ENCODE measurements around the gene SLC12A9.
"Not testable (repeated sequence)": the region's sequence is repeated elsewhere in the genome, so short reads cannot be mapped to it uniquely, and the experiment has no call there.

SLC12A9 gene

GRCh38 chr7:100847360-100847759, 5.2 kb upstream of the SLC12A9 start:
- no peaks in the 10 kb centered on the region for H3K36me3 ChIP-seq (ENCODE audit: insufficient read depth, low read length)

GRCh38 chr7:100854146-100854895, 1.8 kb downstream of the SLC12A9 start:
- H3K4me3 ChIP-seq (ENCODE audit: low read depth in 1 of 2, low read length in 2 of 2) = no peak overlapping the region
- H3K9me3 ChIP-seq (ENCODE audit: low read length) = no peaks in the 10 kb centered on the region
- peaks cover 15% of the 10 kb centered on the region for H3K4me1 ChIP-seq (ENCODE audit: insufficient read depth, low read length)
- no peak overlapping the region for H3K27ac ChIP-seq (ENCODE audit: low read depth, low read length)
- H3K9ac ChIP-seq (ENCODE audit: low read length) = no peak overlapping the region
- no peaks in the 10 kb centered on the region for H3K27me3 ChIP-seq (ENCODE audit: control insufficient read depth in 1 of 2, insufficient read depth in 2 of 2, low read length in 2 of 2)
- no peaks in the 10 kb centered on the region for H3K36me3 ChIP-seq (ENCODE audit: insufficient read depth, low read length)

More at GRCh38 chr7:100847360-100847759, 5.2 kb upstream of the SLC12A9 start:
- Histone ChIP-seq H3K9me3 (ENCODE audit: low read length) (no peaks in the 10 kb centered on the region), H3K9ac (ENCODE audit: low read length) (no peak overlapping the region), H3K4me3 (ENCODE audit: low read depth in 1 of 2, low read length in 2 of 2) (no peak overlapping the region), H3K4me1 (ENCODE audit: insufficient read depth, low read length) (peaks cover 7% of the 10 kb centered on the region), H3K27me3 (ENCODE audit: control insufficient read depth in 1 of 2, insufficient read depth in 2 of 2, low read length in 2 of 2) (no peaks in the 10 kb centered on the region), H3K27ac (ENCODE audit: low read depth, low read length) (no peak overlapping the region)

- peaks cover 15% of the 10 kb centered on the region for H3K4me1 ChIP-seq (ENCODE audit: insufficient read depth, low read length)
- not testable (repeated sequence) for H3K36me3 ChIP-seq (ENCODE audit: insufficient read depth, low read length); H3K27me3 ChIP-seq (ENCODE audit: control insufficient read depth in 1 of 2, insufficient read depth in 2 of 2, low read length in 2 of 2); H3K9ac ChIP-seq (ENCODE audit: low read length); H3K9me3 ChIP-seq (ENCODE audit: low read length); H3K4me3 ChIP-seq (ENCODE audit: low read depth in 1 of 2, low read length in 2 of 2); H3K27ac ChIP-seq (ENCODE audit: low read depth, low read length)
Measured at GRCh38 chr7:100854899-100855298, 2.4 kb downstream of the SLC12A9 start.

- no peak overlapping the region for H3K9ac ChIP-seq (ENCODE audit: low read length)
- H3K36me3 ChIP-seq (ENCODE audit: insufficient read depth, low read length) = peaks cover 5% of the 10 kb centered on the region
- peaks cover 15% of the 10 kb centered on the region for H3K4me1 ChIP-seq (ENCODE audit: insufficient read depth, low read length)
- H3K4me3 ChIP-seq (ENCODE audit: low read depth in 1 of 2, low read length in 2 of 2) = no peak overlapping the region
- H3K9me3 ChIP-seq (ENCODE audit: low read length) = no peaks in the 10 kb centered on the region
- no peaks in the 10 kb centered on the region for H3K27me3 ChIP-seq (ENCODE audit: control insufficient read depth in 1 of 2, insufficient read depth in 2 of 2, low read length in 2 of 2)
- no peak overlapping the region for H3K27ac ChIP-seq (ENCODE audit: low read depth, low read length)
Measured at GRCh38 chr7:100855515-100855914, 3.0 kb downstream of the SLC12A9 start.

GRCh38 chr7:100856871-100857282, 4.4 kb downstream of the SLC12A9 start:
- Histone ChIP-seq H3K9me3 (ENCODE audit: low read length) (no peaks in the 10 kb centered on the region), H3K4me1 (ENCODE audit: insufficient read depth, low read length) (peaks cover 13% of the 10 kb centered on the region), H3K4me3 (ENCODE audit: low read depth in 1 of 2, low read length in 2 of 2) (no peak overlapping the region), H3K36me3 (ENCODE audit: insufficient read depth, low read length) (peaks cover 12% of the 10 kb centered on the region), H3K9ac (ENCODE audit: low read length) (no peak overlapping the region), H3K27ac (ENCODE audit: low read depth, low read length) (no peak overlapping the region), H3K27me3 (ENCODE audit: control insufficient read depth in 1 of 2, insufficient read depth in 2 of 2, low read length in 2 of 2) (no peaks in the 10 kb centered on the region)

GRCh38 chr7:100859856-100860255, 7.3 kb downstream of the SLC12A9 start:
- Histone ChIP-seq H3K27me3 (ENCODE audit: control insufficient read depth in 1 of 2, insufficient read depth in 2 of 2, low read length in 2 of 2) (no peaks in the 10 kb centered on the region), H3K9me3 (ENCODE audit: low read length) (no peaks in the 10 kb centered on the region), H3K36me3 (ENCODE audit: insufficient read depth, low read length) (peaks cover 12% of the 10 kb centered on the region), H3K9ac (ENCODE audit: low read length) (no peak overlapping the region), H3K4me1 (ENCODE audit: insufficient read depth, low read length) (no peaks in the 10 kb centered on the region), H3K27ac (ENCODE audit: low read depth, low read length) (no peak overlapping the region), H3K4me3 (ENCODE audit: low read depth in 1 of 2, low read length in 2 of 2) (no peak overlapping the region)

GRCh38 chr7:100860702-100861615, 8.4 kb downstream of the SLC12A9 start:
- Histone ChIP-seq H3K4me1 (ENCODE audit: insufficient read depth, low read length) (peaks cover 5% of the 10 kb centered on the region), H3K36me3 (ENCODE audit: insufficient read depth, low read length) (peaks cover 12% of the 10 kb centered on the region)

GRCh38 chr7:100861616-100861985, 9.1 kb downstream of the SLC12A9 start:
- no peak overlapping the region for H3K27ac ChIP-seq (ENCODE audit: low read depth, low read length)
- peaks cover 12% of the 10 kb centered on the region for H3K36me3 ChIP-seq (ENCODE audit: insufficient read depth, low read length)
- H3K4me3 ChIP-seq (ENCODE audit: low read depth in 1 of 2, low read length in 2 of 2) = no peak overlapping the region
- H3K4me1 ChIP-seq (ENCODE audit: insufficient read depth, low read length) = peaks cover 7% of the 10 kb centered on the region
- no peaks in the 10 kb centered on the region for H3K9me3 ChIP-seq (ENCODE audit: low read length)
- no peaks in the 10 kb centered on the region for H3K27me3 ChIP-seq (ENCODE audit: control insufficient read depth in 1 of 2, insufficient read depth in 2 of 2, low read length in 2 of 2)
- H3K9ac ChIP-seq (ENCODE audit: low read length) = no peak overlapping the region

More at GRCh38 chr7:100860702-100861615, 8.4 kb downstream of the SLC12A9 start:
- Histone ChIP-seq H3K27ac (ENCODE audit: low read depth, low read length) (no peak overlapping the region), H3K9me3 (ENCODE audit: low read length) (no peaks in the 10 kb centered on the region), H3K27me3 (ENCODE audit: control insufficient read depth in 1 of 2, insufficient read depth in 2 of 2, low read length in 2 of 2) (no peaks in the 10 kb centered on the region), H3K9ac (ENCODE audit: low read length) (no peak overlapping the region), H3K4me3 (ENCODE audit: low read depth in 1 of 2, low read length in 2 of 2) (no peak overlapping the region)

GRCh38 chr7:100863406-100863950, 11.0 kb downstream of the SLC12A9 start:
- H3K4me1 ChIP-seq (ENCODE audit: insufficient read depth, low read length) = peaks cover 18% of the 10 kb centered on the region
- no peak overlapping the region for H3K27ac ChIP-seq (ENCODE audit: low read depth, low read length)
- H3K36me3 ChIP-seq (ENCODE audit: insufficient read depth, low read length) = peaks cover 12% of the 10 kb centered on the region
- no peaks in the 10 kb centered on the region for H3K27me3 ChIP-seq (ENCODE audit: control insufficient read depth in 1 of 2, insufficient read depth in 2 of 2, low read length in 2 of 2)
- H3K4me3 ChIP-seq (ENCODE audit: low read depth in 1 of 2, low read length in 2 of 2) = no peak overlapping the region
- no peak overlapping the region for H3K9ac ChIP-seq (ENCODE audit: low read length)
- no peaks in the 10 kb centered on the region for H3K9me3 ChIP-seq (ENCODE audit: low read length)

- peaks cover 25% of the 10 kb centered on the region for H3K4me1 ChIP-seq (ENCODE audit: insufficient read depth, low read length)
- no peak overlapping the region for H3K9ac ChIP-seq (ENCODE audit: low read length)
- H3K27me3 ChIP-seq (ENCODE audit: control insufficient read depth in 1 of 2, insufficient read depth in 2 of 2, low read length in 2 of 2) = no peaks in the 10 kb centered on the region
- H3K27ac ChIP-seq (ENCODE audit: low read depth, low read length) = no peak overlapping the region
- no peaks in the 10 kb centered on the region for H3K9me3 ChIP-seq (ENCODE audit: low read length)
- peaks cover 12% of the 10 kb centered on the region for H3K36me3 ChIP-seq (ENCODE audit: insufficient read depth, low read length)
- H3K4me3 ChIP-seq (ENCODE audit: low read depth in 1 of 2, low read length in 2 of 2) = no peak overlapping the region
Measured at GRCh38 chr7:100864263-100864845, 11.8 kb downstream of the SLC12A9 start.

GRCh38 chr7:100865372-100865911, 12.9 kb downstream of the SLC12A9 start:
- H3K36me3 ChIP-seq (ENCODE audit: insufficient read depth, low read length) = peaks cover 12% of the 10 kb centered on the region
- H3K9ac ChIP-seq (ENCODE audit: low read length) = no peak overlapping the region
- peaks cover 25% of the 10 kb centered on the region for H3K4me1 ChIP-seq (ENCODE audit: insufficient read depth, low read length)
- peak overlapping the region; percentile 99 for H3K27ac ChIP-seq (ENCODE audit: low read depth, low read length)
- H3K4me3 ChIP-seq (ENCODE audit: low read depth in 1 of 2, low read length in 2 of 2) = no peak overlapping the region
- H3K27me3 ChIP-seq (ENCODE audit: control insufficient read depth in 1 of 2, insufficient read depth in 2 of 2, low read length in 2 of 2) = no peaks in the 10 kb centered on the region
- H3K9me3 ChIP-seq (ENCODE audit: low read length) = no peaks in the 10 kb centered on the region

All from muscle layer of colon (tissue), 2 donors.